ENCODE results near the gene MRPL21. TPM values are rescaled to one million over a fixed set of nuclear protein-coding genes. Genes with fewer than 3 reads are reported as not detected.

Gene MRPL21
- total and polyA plus RNA-seq, 2 of the 13 experiments (the other 11 are each of a cell fraction or from before 2014, with no cell fraction given): 61.5 to 100 TPM

GRCh38 chr11:68903288-68904247 is at the start of gene MRPL21, which contains the start of gene IGHMBP2 (continued):
- TF ChIP-seq, protein P1, sequence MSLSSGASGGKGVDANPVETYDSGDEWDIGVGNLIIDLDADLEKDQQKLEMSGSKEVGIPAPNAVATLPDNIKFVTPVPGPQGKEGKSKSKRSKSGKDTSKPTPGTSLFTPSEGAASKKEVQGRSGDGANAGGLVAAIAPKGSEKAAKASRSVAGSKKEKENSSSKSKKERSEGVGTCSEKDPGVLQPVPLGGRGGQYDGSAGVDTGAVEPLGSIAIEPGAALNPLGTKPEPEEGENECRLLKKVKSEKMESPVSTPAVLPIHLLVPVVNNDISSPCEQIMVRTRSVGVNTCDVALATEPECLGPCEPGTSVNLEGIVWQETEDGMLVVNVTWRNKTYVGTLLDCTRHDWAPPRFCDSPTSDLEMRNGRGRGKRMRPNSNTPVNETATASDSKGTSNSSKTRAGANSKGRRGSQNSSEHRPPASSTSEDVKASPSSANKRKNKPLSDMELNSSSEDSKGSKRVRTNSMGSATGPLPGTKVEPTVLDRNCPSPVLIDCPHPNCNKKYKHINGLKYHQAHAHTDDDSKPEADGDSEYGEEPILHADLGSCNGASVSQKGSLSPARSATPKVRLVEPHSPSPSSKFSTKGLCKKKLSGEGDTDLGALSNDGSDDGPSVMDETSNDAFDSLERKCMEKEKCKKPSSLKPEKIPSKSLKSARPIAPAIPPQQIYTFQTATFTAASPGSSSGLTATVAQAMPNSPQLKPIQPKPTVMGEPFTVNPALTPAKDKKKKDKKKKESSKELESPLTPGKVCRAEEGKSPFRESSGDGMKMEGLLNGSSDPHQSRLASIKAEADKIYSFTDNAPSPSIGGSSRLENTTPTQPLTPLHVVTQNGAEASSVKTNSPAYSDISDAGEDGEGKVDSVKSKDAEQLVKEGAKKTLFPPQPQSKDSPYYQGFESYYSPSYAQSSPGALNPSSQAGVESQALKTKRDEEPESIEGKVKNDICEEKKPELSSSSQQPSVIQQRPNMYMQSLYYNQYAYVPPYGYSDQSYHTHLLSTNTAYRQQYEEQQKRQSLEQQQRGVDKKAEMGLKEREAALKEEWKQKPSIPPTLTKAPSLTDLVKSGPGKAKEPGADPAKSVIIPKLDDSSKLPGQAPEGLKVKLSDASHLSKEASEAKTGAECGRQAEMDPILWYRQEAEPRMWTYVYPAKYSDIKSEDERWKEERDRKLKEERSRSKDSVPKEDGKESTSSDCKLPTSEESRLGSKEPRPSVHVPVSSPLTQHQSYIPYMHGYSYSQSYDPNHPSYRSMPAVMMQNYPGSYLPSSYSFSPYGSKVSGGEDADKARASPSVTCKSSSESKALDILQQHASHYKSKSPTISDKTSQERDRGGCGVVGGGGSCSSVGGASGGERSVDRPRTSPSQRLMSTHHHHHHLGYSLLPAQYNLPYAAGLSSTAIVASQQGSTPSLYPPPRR (CRISPR knock-in tag; IDR thresholded peaks at IDR 0.05; ENCODE audit: borderline replicate concordance): no peak; the same call in 1 of the 2 replicates
- TF ChIP-seq HOXA3 (CRISPR knock-in tag; IDR thresholded peaks at IDR 0.05) (peak; percentile 99), CSRNP2 (CRISPR knock-in tag; conservative IDR thresholded peaks at IDR 0.05; ENCODE audit: low read depth) (no peak), NR2F2 (IDR thresholded peaks at IDR 0.05; ENCODE audit: borderline replicate concordance, low read depth) (no peak; the same call in 1 of the 2 replicates), SMARCC2 (IDR thresholded peaks at IDR 0.05) (no peak), ZNF451 (CRISPR knock-in tag; IDR thresholded peaks at IDR 0.05) (peak; percentile 83; the same call in 1 of the 2 replicates), JDP2 (CRISPR knock-in tag; IDR thresholded peaks at IDR 0.05; ENCODE audit: borderline replicate concordance) (no peak), ZMYM3 (CRISPR knock-in tag; IDR thresholded peaks at IDR 0.05) (peak; percentile 34; the same call in 1 of the 2 replicates), KDM3A (CRISPR knock-in tag; IDR thresholded peaks at IDR 0.05; ENCODE audit: low read depth) (peak; percentile 89), TMF1 (CRISPR knock-in tag; IDR thresholded peaks at IDR 0.05; ENCODE audit: low read depth) (peak; percentile 86; the same call in 1 of the 2 replicates), ZNF792 (CRISPR knock-in tag; IDR thresholded peaks at IDR 0.05) (peak; percentile 86), ZNF607 (CRISPR knock-in tag; IDR thresholded peaks at IDR 0.05; ENCODE audit: borderline replicate concordance) (peak; percentile 47; the same call in 1 of the 2 replicates), NCOA2 (CRISPR knock-in tag; IDR thresholded peaks at IDR 0.05) (peak; percentile 71; the same call in 1 of the 2 replicates), NFE2L1 (CRISPR knock-in tag; IDR thresholded peaks at IDR 0.05; ENCODE audit: borderline replicate concordance) (peak; percentile 58; the same call in 1 of the 2 replicates), SNRNP70 (IDR thresholded peaks at IDR 0.05; ENCODE audit: low read depth, low read length) (no peak), SNAI1 (CRISPR knock-in tag; IDR thresholded peaks at IDR 0.05; ENCODE audit: borderline replicate concordance) (no peak), ZNF263 (CRISPR knock-in tag; IDR thresholded peaks at IDR 0.05) (peak; percentile 60; the same call in 1 of the 2 replicates), AGO2 (optimal IDR thresholded peaks at IDR 0.05; ENCODE audit: low read depth, low read length) (peak; percentile 64), TGIF2 (CRISPR knock-in tag; IDR thresholded peaks at IDR 0.05) (peak; percentile 74; the same call in 1 of the 2 replicates), FOXK1 (CRISPR knock-in tag; IDR thresholded peaks at IDR 0.05; ENCODE audit: borderline replicate concordance, low read depth) (peak; percentile 92), NKX3-1 (CRISPR knock-in tag; IDR thresholded peaks at IDR 0.05) (0 out of 2 replicates have a peak, but pooled peaks have one; percentile 71), RARA (CRISPR knock-in tag; IDR thresholded peaks at IDR 0.05) (peak; percentile 61)

Data from HepG2 (cell line).